Stomach (tissue), 4 donors: Measurements from ENCODE around the gene GNG14.

Experiments
- POLR2A ChIP-seq, 4 donors: fragments of 450-650 bp; IDR thresholded peaks; one replicate each; pipeline ENCODE4 v1.6.1; 2016; ENCODE audit warnings: antibody characterized with exemption in 4 of 4, control low read depth in 2 of 4, mild to moderate bottlenecking in 1 of 4, moderate library complexity in 1 of 4
- TF ChIP-seq, protein P1 (sequence below), 7 experiments: fragments of 450-650 bp in 4 of 7; fragments of 200-600 bp in 3 of 7; sonication (generic) in 3 of 7; IDR thresholded peaks; one replicate each; pipeline ENCODE4 v1.5.1; 2016 to 2019; ENCODE audit warnings: antibody characterized with exemption in 7 of 7, control low read depth in 2 of 7, mild to moderate bottlenecking in 1 of 7

DNA sequence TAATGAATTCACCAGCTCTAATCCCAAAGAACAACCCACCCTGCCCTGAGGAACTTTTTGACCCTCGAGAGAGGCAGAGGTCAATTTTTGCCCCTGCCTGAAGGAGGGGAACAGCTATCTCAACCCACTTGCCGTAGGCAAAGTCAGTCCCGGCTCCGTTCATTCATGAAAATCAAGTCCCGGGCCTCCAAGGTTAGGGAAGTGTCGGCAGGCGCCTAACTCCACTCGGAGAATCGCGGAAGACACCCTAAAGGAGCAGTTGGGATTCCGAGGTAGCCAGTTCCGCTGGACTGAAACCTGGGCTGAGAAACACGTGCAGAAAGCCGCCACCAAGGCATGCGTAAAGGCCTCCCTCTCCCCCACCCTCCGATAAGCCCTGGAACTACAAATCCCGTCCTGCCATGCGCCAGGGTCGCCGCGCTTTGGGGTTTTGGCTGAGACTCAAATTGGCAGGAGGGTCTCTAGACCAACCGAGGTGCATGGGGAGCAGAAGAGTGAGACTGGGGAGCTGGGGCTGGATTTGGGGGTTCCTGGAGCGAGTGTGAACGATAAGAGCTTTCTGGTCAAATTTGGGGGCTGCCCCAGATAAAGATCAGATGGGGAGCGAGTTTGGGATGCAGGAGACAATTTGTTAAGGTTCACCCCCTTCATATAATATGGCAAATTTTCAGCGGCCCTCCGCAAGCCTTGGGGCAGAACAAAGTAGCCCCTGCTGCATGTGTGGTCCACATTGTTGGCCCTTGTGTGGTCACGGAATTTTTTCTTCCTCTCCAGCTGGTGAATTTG is 36.0 kb downstream of the GNG14 start, which contains the start of gene TNPO2:
- TF ChIP-seq POLR2A (IDR thresholded peaks at IDR 0.05): no peak
- TF ChIP-seq, protein P1, sequence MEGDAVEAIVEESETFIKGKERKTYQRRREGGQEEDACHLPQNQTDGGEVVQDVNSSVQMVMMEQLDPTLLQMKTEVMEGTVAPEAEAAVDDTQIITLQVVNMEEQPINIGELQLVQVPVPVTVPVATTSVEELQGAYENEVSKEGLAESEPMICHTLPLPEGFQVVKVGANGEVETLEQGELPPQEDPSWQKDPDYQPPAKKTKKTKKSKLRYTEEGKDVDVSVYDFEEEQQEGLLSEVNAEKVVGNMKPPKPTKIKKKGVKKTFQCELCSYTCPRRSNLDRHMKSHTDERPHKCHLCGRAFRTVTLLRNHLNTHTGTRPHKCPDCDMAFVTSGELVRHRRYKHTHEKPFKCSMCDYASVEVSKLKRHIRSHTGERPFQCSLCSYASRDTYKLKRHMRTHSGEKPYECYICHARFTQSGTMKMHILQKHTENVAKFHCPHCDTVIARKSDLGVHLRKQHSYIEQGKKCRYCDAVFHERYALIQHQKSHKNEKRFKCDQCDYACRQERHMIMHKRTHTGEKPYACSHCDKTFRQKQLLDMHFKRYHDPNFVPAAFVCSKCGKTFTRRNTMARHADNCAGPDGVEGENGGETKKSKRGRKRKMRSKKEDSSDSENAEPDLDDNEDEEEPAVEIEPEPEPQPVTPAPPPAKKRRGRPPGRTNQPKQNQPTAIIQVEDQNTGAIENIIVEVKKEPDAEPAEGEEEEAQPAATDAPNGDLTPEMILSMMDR (IDR thresholded peaks at IDR 0.05): no peak
